Erythroblast (primary cell): Measurements from ENCODE around the gene BOD1L1.

ENCODE experiments used
- GATA1 ChIP-seq: IDR thresholded peaks from 2 replicates; pipeline ENCODE4 v1.6.1; 2011; ENCODE audit warnings: low read depth, mild to moderate bottlenecking, control low read depth, low read length, moderate library complexity
- POLR2A ChIP-seq: IDR thresholded peaks from 2 replicates; pipeline ENCODE4 v1.6.1; 2011; ENCODE audit warnings: mild to moderate bottlenecking, low read length

DNA sequence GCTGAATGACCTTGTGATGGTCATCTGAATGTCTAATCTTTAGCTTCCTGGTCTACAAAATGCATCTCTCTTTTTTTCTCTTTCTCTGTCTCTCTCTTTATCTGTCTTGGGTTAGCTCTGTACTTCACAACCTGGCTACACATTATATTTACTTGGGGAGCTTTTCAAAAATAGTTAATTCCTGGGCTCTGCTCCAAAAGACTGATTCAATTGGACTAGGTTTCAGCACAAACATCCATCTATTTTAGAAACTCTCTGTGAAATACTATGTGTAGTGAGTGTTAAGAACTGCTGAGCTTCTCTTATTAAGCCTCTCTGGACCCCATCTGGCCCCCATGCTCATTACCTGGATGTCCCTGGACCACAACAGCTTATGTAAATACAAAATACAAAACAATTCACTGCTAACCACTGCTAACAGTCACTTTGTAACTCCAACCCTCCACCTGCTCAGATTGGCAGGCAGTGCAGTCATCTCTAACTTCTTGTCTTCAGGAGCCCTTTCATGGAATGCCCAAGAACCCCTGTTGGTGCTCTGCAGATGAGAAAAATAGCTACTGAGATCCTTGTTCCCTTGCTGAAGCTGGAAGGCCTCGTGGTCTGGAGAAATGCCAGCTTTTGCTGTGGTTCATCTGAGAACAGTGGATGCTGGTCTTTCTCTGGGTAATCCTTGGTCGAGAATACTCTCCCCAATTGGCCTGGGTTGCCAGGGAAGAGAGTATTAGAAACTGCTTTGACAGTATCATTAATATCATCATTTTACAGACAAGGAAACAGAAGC is 14.8 kb upstream of the BOD1L1 start:
- TF ChIP-seq POLR2A (no peak), GATA1 (no peak)
